IMR-90 (cell line): ENCODE data around the gene AMPD3. TPM values are rescaled to one million over a fixed set of nuclear protein-coding genes. Genes with fewer than 3 reads are reported as not detected.

Experiments used
- ATAC-seq: fragments of 200-7000 bp; cut with Tn5 transposase; 2 replicates; pipeline ENCODE4 v1.9.1; 2020; ENCODE audit warnings: low read depth, mild to moderate bottlenecking, moderate library complexity
- BruUV-seq: library from RNA; stranded (reverse); fragments of 400-500 nt; replicated peaks from 2 replicates; lab custom pipeline; 2021; lab: Mats Ljungman, UMichigan
- CTCF ChIA-PET: fragments of 300-600 bp; formaldehyde crosslinking; extraction: SDS; loops from one replicate; lab custom pipeline; 2021; ENCODE audit warnings: antibody characterized with exemption; lab: Yijun Ruan, JAX
- POLR2A ChIA-PET: fragments of 300-600 bp; sonication (Branson Sonifier 250); formaldehyde crosslinking; loops from one replicate; lab custom pipeline; 2022; ENCODE audit warnings: antibody characterized with exemption; ENCODE audit not compliant: unreplicated experiment; lab: Charles Lee
- DNase-seq: peaks from one replicate; pipeline ENCODE4 v3.0.0; 2013
- H2AFZ ChIP-seq: replicated peaks from 2 replicates; pipeline ENCODE3; 2013; ENCODE audit warnings: low read length, mild to moderate bottlenecking; ENCODE audit not compliant: poor library complexity
- H2AK5ac ChIP-seq: 2 replicates; pipeline ENCODE4 v1.6.1; 2013; ENCODE audit warnings: low read depth, low read length, inconsistent platforms
- H2AK9ac ChIP-seq: replicated peaks from 2 replicates; pipeline ENCODE3; 2013; ENCODE audit warnings: mild to moderate bottlenecking, low read depth, low read length, moderate library complexity; ENCODE audit not compliant: poor library complexity
- H2BK120ac ChIP-seq: 2 replicates; pipeline ENCODE4 v1.6.1; 2013; ENCODE audit warnings: low read depth, low read length, inconsistent platforms
- H2BK15ac ChIP-seq: 3 replicates; pipeline ENCODE4 v1.6.1; 2013; ENCODE audit warnings: low read depth, low read length, inconsistent platforms
- H2BK20ac ChIP-seq: 2 replicates; pipeline ENCODE4 v1.6.1; 2013; ENCODE audit warnings: low read depth, mild to moderate bottlenecking, inconsistent platforms, low read length, moderate library complexity
- H2BK5ac ChIP-seq: 2 replicates; pipeline ENCODE4 v1.6.1; 2013; ENCODE audit warnings: mild to moderate bottlenecking, low read depth, low read length, inconsistent platforms; ENCODE audit not compliant: poor library complexity, severe bottlenecking
- H3K14ac ChIP-seq: replicated peaks from 2 replicates; pipeline ENCODE4 v1.6.1; 2013; ENCODE audit warnings: low read depth, low read length, inconsistent platforms
- H3K18ac ChIP-seq: 2 replicates; pipeline ENCODE4 v1.6.1; 2013; ENCODE audit warnings: low read depth, low read length, control low read depth
- H3K23ac ChIP-seq: 2 replicates; pipeline ENCODE4 v1.6.1; 2013; ENCODE audit warnings: low read depth, low read length, inconsistent platforms
- H3K27ac ChIP-seq: 2 replicates; pipeline ENCODE4 v1.5.1; 2013; ENCODE audit warnings: mild to moderate bottlenecking, control low read depth, low read length; ENCODE audit not compliant: insufficient read depth
- H3K27me3 ChIP-seq: 2 replicates; pipeline ENCODE4 v1.6.1; 2013; ENCODE audit warnings: low read length; ENCODE audit not compliant: control insufficient read depth, insufficient read depth
- H3K36me3 ChIP-seq: 2 replicates; pipeline ENCODE4 v1.6.1; 2013; ENCODE audit warnings: low read length, mixed read lengths; ENCODE audit not compliant: control insufficient read depth, insufficient read depth
- H3K4ac ChIP-seq: 2 replicates; pipeline ENCODE4 v1.6.1; 2013; ENCODE audit warnings: low read depth, low read length, inconsistent platforms
- H3K4me1 ChIP-seq: 2 replicates; pipeline ENCODE4 v1.6.1; 2013; ENCODE audit warnings: low read length, mixed read lengths; ENCODE audit not compliant: control insufficient read depth, insufficient read depth
- H3K4me2 ChIP-seq: 2 replicates; pipeline ENCODE4 v1.6.1; 2013; ENCODE audit warnings: low read depth, mild to moderate bottlenecking, control low read depth, low read length, moderate library complexity
- H3K4me3 ChIP-seq: 2 replicates; pipeline ENCODE4 v1.5.1; 2013; ENCODE audit warnings: low read depth, mild to moderate bottlenecking, control low read depth, low read length, moderate library complexity; ENCODE audit not compliant: insufficient read depth
- H3K56ac ChIP-seq: 2 replicates; pipeline ENCODE4 v1.6.1; 2013; ENCODE audit warnings: low read length, inconsistent platforms; ENCODE audit not compliant: insufficient read depth; ENCODE audit errors: extremely low read depth
- H3K79me1 ChIP-seq, 2 experiments: 2 replicates each; pipeline ENCODE4 v1.6.1; 2013; ENCODE audit warnings: low read length in 2 of 2, inconsistent platforms in 1 of 2, low read depth in 1 of 2
- H3K9ac ChIP-seq: 2 replicates; pipeline ENCODE4 v1.6.1; 2013; ENCODE audit warnings: low read depth, low read length, control low read depth
- H3K9me1 ChIP-seq: 2 replicates; pipeline ENCODE4 v1.6.1; 2013; ENCODE audit warnings: low read length, inconsistent platforms; ENCODE audit not compliant: insufficient read depth
- H3K9me3 ChIP-seq: 2 replicates; pipeline ENCODE4 v1.6.1; 2013; ENCODE audit warnings: low read length; ENCODE audit not compliant: control insufficient read depth, insufficient read depth
- H4K20me1 ChIP-seq: 2 replicates; pipeline ENCODE4 v1.6.1; 2013; ENCODE audit warnings: low read length, inconsistent platforms; ENCODE audit not compliant: insufficient read depth
- H4K5ac ChIP-seq: 2 replicates; pipeline ENCODE4 v1.6.1; 2013; ENCODE audit warnings: mild to moderate bottlenecking, low read depth, low read length, control low read depth
- H4K8ac ChIP-seq, 2 experiments: 2 replicates each; pipeline ENCODE4 v1.6.1; 2013; ENCODE audit warnings: low read depth in 2 of 2, low read length in 2 of 2, control low read depth in 1 of 2, inconsistent platforms in 1 of 2
- H4K91ac ChIP-seq: 2 replicates; pipeline ENCODE4 v1.6.1; 2013; ENCODE audit warnings: low read depth, low read length, inconsistent platforms; ENCODE audit not compliant: insufficient read depth
- CEBPB ChIP-seq: IDR thresholded peaks from 2 replicates; pipeline ENCODE4 v1.6.1; 2012; ENCODE audit warnings: low read depth, low read length, improper control_type of control experiment
- CHD1 ChIP-seq: IDR thresholded peaks from 2 replicates; pipeline ENCODE4 v1.6.1; 2012; ENCODE audit warnings: low read depth, low read length, improper control_type of control experiment
- MAFK ChIP-seq: IDR thresholded peaks from 2 replicates; pipeline ENCODE4 v1.6.1; 2012; ENCODE audit warnings: low read depth, low read length, improper control_type of control experiment
- RAD21 ChIP-seq: IDR thresholded peaks from 2 replicates; pipeline ENCODE4 v1.6.1; 2012; ENCODE audit warnings: low read length, improper control_type of control experiment
- RCOR1 ChIP-seq: IDR thresholded peaks from 2 replicates; pipeline ENCODE4 v1.6.1; 2012; ENCODE audit warnings: mild to moderate bottlenecking, low read length, improper control_type of control experiment; ENCODE audit not compliant: insufficient replicate concordance
- RFX5 ChIP-seq: IDR thresholded peaks from 2 replicates; pipeline ENCODE4 v1.8.0; 2012; ENCODE audit warnings: low read depth, mild to moderate bottlenecking, low read length, moderate library complexity
- WGBS, 2 experiments: methylation state at CpG; one replicate each; pipeline versions ENCODE4 v1.1.5 to v1.1.7; 2013; ENCODE audit warnings: missing lambda C conversion rate in 2 of 2; ENCODE audit not compliant: insufficient read length in 1 of 2; ENCODE audit errors: extremely low coverage in 2 of 2; 5-methylcytosine and 5-hydroxymethylcytosine counted together
- dilution Hi-C: fragments of 300-500 bp; cut with HindIII; formaldehyde crosslinking; loops from one replicate; pipeline ENCODE4 v1.14.3; 2018; ENCODE audit warnings: low sequenced_read_pairs; ENCODE audit not compliant: unreplicated experiment
- in situ Hi-C: fragments of 300-500 bp; cut with MboI; formaldehyde crosslinking; loops from 3 replicates; pipeline ENCODE4 v1.14.3; 2019; ENCODE audit warnings: low sequenced_read_pairs, inconsistent platforms, mixed read lengths
- intact Hi-C: fragments of 100-400 bp; cut with micrococcal nuclease; formaldehyde crosslinking; loops from 2 replicates; pipeline ENCODE4 v1.10.0; 2022
- polyA plus RNA-seq, 3 experiments: library from polyadenylated mRNA; depleted of rRNA; stranded (reverse); fragments of >200 nt; gene quantifications; 2 replicates each; pipeline ENCODE4 v1.2.3, GENCODE V29; 2012; ENCODE audit warnings: low replicate concordance in 1 of 3
- total RNA-seq: library from RNA; depleted of rRNA; stranded (reverse); fragments of >200 nt; gene quantifications from 2 replicates; pipeline ENCODE4 v1.2.3, GENCODE V29; 2012
- TF ChIP-seq, protein P1 (sequence below): fragments of 150-350 bp; IDR thresholded peaks from 2 replicates; pipeline ENCODE4 v1.6.1; 2016; ENCODE audit warnings: low read depth, mild to moderate bottlenecking, low read length, moderate library complexity, borderline replicate concordance

The AMPD3 gene
- total and polyA plus RNA-seq, 2 of the 4 experiments (the other 2 are of a cell fraction), result 8.6 to 12.1 TPM

- H2BK120ac ChIP-seq, result no peak overlapping the region
- H3K36me3 ChIP-seq, result no peaks in the 10 kb centered on the region
- peaks cover 2% of the 10 kb centered on the region for H3K4me1 ChIP-seq
- H3K23ac ChIP-seq, result no peak overlapping the region
- no peak for TF ChIP-seq RCOR1
- no peak for TF ChIP-seq CEBPB
- TF ChIP-seq, protein P1, sequence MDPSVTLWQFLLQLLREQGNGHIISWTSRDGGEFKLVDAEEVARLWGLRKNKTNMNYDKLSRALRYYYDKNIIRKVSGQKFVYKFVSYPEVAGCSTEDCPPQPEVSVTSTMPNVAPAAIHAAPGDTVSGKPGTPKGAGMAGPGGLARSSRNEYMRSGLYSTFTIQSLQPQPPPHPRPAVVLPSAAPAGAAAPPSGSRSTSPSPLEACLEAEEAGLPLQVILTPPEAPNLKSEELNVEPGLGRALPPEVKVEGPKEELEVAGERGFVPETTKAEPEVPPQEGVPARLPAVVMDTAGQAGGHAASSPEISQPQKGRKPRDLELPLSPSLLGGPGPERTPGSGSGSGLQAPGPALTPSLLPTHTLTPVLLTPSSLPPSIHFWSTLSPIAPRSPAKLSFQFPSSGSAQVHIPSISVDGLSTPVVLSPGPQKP, result no peak
- TF ChIP-seq RFX5, result no peak
- TF ChIP-seq CHD1, result no peak
- TF ChIP-seq RAD21, result no peak
- TF ChIP-seq MAFK, result no peak
- no peak overlapping the region for H2BK15ac ChIP-seq
- no peak for DNase-seq
- no peak overlapping the region for H3K56ac ChIP-seq
- peaks cover 4% of the 10 kb centered on the region; the same call in 1 of the 2 replicates for H3K9me1 ChIP-seq
- no peak overlapping the region for H4K5ac ChIP-seq
- no peak overlapping the region for H2AK9ac ChIP-seq
- intact Hi-C loops, result no loop called here
- H3K14ac ChIP-seq, result no peak overlapping the region
- no peak overlapping the region for H3K4me2 ChIP-seq
- no peaks in the 10 kb centered on the region for H4K20me1 ChIP-seq
- ChIA-PET POLR2A (no interaction called here), CTCF (no interaction called here)
- H4K8ac ChIP-seq, result no peak overlapping the region
- H3K18ac ChIP-seq, result no peak overlapping the region
- no peak overlapping the region for H4K91ac ChIP-seq
- H3K9me3 ChIP-seq, result no peaks in the 10 kb centered on the region
- no peaks in the 10 kb centered on the region for H3K27me3 ChIP-seq
- no peak overlapping the region for H2AK5ac ChIP-seq
- no peak overlapping the region for H3K4me3 ChIP-seq
- no peak overlapping the region for H3K9ac ChIP-seq
- H3K79me1 ChIP-seq, result peaks cover 7 to 16% of the 10 kb centered on the region in 2 experiments; a peak in 3 of 4 replicates
- no peak overlapping the region for H2AFZ ChIP-seq
- no peak overlapping the region for H2BK20ac ChIP-seq
- in situ Hi-C loops, result no loop called here
- no peak for ATAC-seq
- no peak overlapping the region for H3K27ac ChIP-seq
- no TSS peak for BruUV-seq
- H3K4ac ChIP-seq, result no peak overlapping the region
- H2BK5ac ChIP-seq, result no peak overlapping the region
- 100% methylated on average over 1 of the region's 7 CpGs; no CpG with 5 or more reads in 1 of the 2 experiments for WGBS, 2 experiments
- dilution Hi-C loops, result no loop called here
Measured at GRCh38 chr11:10544491-10545465, 89.7 kb downstream of the AMPD3 start.
